HG02759 (cell line): ENCODE results near the gene PLEKHD1.
"Not testable (repeated sequence)": the region's sequence is repeated elsewhere in the genome, so short reads cannot be mapped to it uniquely, and the experiment has no call there.

Experiments
- ATAC-seq: cut with Tn5 transposase; IDR thresholded peaks from one replicate; pipeline ENCODE4 v1.9.1; 2021; ENCODE audit warnings: mild to moderate bottlenecking, moderate library complexity; ENCODE audit not compliant: unreplicated experiment

Gene PLEKHD1

DNA sequence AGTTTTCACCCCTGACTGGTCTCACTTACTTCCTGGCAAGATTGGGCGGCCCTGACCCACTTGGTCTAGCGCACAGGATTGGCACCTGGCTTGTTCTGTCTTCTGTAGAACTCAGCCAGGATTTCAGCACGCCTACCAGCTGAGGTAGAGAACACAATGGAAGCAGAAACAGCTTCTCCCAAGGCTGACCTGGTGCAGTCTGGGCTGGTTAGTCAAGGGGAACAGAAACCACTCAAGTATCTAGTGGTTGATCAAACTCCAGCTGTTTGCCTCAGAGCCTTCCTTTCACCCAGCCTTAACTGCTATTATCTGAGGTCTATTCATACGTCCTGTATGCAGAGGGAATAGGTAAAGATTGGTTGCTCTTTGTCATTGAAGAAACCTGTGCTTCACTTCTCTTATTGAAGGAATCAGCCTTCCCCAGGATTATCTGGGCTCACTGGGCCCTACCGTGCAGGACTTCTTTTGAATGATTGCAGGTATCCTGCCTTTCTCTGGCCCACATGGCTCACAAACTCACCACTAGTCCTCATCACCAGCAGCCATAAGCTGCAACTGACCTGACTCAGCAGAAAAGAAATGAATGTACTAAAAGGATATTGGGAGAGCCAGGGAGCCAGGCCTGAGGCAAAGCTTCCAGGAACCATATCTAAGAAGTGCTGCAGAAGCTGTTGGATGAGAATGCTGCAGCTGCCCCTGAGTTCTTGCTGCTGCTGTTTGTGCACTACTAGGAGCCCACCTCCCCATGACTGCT is 2.5 kb upstream of the PLEKHD1 start:
- peak; percentile 95 for ATAC-seq

- no peak for ATAC-seq
Observed at GRCh38 chr14:69483765-69484443, 624 bp upstream of the PLEKHD1 start.

DNA sequence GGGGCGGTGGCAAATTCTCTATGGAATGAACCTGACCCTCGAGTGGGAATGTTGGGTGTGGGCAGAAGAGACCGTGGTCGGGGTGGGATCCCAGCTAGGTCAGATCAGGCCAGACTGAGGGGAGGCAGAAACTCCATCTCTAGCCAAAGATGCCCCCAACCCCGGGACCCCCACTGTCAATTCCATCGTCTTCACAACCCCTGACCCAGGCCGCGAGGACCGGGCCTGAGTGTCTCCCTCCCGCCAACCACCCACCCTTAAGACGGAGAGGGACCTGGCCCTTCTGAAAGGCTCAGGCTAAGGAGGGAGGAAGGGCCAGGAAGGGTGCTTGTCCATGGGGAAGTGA is 760 bp downstream of the PLEKHD1 start:
- ATAC-seq = no peak

DNA sequence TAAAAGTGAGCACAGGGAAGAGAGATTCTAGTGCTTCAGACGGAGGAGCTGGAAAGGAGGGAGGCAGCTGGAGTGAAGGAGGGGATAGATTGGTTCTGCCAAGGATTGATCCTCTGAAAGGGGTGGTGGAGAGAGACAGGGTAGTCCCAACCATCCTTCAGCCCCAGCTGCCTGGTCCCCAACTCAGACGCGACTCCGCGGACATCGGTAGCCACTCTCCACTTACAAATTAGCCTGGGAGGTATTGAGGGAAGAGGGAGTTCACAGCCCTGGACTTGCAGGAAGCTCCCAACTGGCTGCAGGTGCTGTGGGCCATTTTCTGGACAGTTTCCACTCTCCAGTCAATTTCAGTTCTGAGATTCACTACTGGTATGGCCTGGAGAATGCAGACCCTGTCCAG is 1.2 kb downstream of the PLEKHD1 start:
- no peak for ATAC-seq

DNA sequence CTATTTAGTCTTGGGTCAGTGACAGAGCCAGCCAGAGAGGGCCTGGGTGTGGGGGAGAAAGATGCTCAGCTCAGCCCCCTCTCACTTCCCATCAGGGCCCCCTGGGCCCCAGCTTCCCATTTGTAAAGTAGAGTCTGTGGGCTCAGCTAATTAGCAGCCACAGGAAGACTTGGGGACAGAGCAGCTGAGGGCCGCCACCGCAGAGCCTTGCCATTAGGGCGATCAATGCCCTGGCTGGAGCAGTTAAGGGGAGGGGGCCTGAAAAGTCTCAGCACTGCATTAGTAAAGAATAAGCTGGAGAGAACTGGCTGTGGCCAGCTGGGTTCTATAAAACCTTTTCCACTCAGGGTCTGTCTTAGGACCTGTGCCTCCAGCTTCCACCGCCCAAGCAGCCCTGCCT is 2.7 kb downstream of the PLEKHD1 start:
- ATAC-seq = no peak

DNA sequence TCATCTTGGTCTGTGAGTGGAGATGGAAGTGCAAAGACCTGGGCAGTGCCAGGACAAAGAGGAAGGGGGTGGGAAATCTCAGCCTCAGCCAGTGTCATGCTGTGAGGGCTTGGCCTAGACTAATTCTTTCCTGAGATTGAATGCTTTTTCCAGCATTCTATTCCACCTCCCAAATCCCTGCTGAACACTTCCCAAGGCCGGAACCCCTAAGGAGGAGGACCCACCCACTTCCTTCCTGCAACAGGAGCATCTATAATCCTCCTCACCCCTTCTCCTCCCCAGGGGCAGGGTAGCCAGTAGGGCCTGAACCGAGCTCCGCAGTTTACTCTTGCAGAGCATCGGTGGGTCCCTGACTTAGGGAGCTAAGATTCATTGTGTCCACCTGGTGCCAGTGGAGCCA is 3.2 kb downstream of the PLEKHD1 start:
- ATAC-seq = no peak

DNA sequence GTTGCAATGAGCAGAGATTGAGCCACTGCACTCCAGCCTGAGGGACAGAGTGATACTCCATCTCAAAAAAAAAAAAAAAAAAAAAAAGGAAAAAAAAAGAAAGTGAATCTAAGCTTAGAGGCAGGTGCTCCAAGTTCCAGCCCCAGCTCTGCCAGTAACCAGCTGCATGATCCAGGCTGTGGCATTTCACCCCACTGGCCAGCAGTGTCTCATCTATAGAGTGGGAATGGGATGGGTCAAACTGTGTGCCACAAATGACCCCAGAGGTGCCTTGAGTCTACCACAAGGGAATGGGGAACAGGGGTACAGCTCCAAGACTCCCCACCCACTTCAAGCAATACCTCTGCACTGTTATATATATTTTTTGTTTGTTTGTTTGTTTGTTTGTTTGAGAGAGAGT is 5.0 kb downstream of the PLEKHD1 start:
- ATAC-seq = no peak

- no peak for ATAC-seq
Observed at GRCh38 chr14:69490219-69490918, 5.8 kb downstream of the PLEKHD1 start.

DNA sequence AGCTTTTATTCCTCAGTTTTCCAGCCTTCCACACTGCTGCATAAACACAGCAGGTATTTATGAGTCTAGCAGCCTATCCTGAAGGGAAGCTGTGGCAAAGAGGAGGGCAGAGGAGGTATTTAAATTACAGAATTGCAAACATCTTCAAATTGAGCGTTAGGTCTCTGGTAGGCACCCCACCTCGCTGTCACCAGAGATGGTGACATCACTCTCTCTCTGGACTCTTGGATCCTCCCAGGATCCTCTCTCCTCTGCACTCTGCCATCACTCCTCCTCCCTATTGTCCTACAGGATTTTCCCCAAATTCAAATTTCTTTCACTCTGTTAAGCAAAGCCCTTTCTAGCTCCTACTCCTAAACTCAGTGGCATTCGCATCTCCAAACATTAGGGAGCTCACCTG is 6.7 kb downstream of the PLEKHD1 start:
- ATAC-seq = no peak

- no peak for ATAC-seq
Observed at GRCh38 chr14:69493038-69493437, 8.5 kb downstream of the PLEKHD1 start.

GRCh38 chr14:69493791-69494190 is 9.3 kb downstream of the PLEKHD1 start:
- no peak for ATAC-seq

DNA sequence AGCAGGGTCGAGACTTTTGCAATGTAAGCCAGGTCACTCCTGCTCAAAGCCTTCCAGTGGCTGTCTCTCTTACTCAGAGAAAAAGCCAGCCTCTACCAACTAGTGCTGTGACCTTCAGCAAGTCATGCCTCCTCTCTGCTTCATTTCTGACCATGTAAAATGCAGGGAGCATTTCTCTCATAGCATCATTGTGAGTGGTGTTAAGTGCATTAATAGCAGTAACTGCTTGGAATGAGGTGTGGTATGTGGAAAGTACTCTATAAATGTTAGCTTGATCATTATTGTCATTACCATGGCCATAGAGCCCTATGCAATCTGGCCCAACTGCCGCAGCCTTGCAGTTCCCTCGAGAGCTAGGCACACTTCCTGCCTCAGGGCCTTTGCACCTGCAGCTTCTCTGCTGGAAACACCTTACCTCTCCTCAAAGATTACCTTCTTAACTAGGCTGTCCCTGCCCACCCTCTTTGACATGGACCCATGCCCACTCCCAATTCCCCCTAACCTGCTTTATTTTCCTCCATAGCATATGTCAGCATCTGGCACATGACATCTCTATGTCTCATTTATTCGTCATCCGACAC is 10.9 kb downstream of the PLEKHD1 start:
- ATAC-seq = no peak

DNA sequence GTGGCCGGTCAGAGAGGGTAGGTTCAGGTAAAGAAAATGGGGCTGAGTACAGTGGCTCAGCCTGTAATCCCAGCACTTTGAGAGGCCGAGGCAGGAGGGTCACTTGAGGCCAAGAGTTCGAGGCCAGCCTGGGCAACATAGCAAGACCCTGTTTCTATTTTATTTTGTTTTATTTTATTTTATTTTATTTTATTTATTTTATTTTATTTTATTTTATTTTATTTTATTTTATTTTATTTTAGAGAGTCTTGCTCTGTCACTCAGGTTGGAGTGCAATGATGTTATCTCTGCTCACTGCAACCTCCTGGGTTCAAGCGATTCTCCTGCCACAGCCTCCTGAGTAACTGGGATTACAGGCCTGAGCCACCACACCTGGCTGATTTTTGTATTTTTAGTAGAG is 13.3 kb downstream of the PLEKHD1 start:
- ATAC-seq = not testable (repeated sequence)

DNA sequence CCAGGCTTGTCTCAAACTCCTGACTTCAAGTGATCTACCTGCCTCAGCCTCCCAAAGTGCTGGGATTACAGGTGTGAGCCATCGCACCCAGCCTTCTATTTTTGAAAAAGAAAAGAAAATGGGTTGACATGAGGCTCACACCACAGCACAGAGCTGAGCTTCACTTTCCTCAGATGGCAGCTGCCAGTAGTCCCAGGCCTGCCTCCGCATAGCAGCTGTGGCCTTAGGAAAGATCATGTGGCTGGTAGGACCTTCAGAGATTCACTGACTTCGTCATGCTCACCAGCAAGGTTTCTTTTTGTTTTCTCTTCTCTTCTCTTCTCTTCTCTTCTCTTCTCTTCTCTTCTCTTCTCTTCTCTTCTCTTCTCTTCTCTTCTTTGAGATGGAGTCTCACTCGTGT is 13.8 kb downstream of the PLEKHD1 start:
- ATAC-seq = not testable (repeated sequence)

- no peak for ATAC-seq
Observed at GRCh38 chr14:69499436-69499835, 14.9 kb downstream of the PLEKHD1 start.

- ATAC-seq = no peak
Observed at GRCh38 chr14:69500096-69500495, 15.6 kb downstream of the PLEKHD1 start.

DNA sequence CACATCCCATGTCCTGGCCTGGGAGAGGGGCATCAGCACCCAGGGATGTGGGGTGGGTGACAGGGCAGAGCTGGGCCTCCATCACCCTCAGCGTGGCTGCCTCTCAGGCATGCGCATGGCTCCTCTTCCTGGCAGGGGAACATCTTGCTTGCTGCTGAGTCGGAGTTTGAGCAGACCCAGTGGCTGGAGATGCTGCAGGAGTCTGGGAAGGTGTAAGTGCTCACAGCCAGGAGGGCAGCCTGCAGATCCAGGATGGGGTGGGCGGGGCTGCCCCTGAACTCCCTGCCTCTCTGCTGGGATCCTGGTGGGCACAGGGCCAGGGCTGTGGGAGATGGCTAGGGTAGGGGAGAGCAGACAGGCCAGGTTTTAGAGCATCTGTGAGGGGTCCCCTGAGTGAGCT is 16.2 kb downstream of the PLEKHD1 start:
- ATAC-seq = no peak

DNA sequence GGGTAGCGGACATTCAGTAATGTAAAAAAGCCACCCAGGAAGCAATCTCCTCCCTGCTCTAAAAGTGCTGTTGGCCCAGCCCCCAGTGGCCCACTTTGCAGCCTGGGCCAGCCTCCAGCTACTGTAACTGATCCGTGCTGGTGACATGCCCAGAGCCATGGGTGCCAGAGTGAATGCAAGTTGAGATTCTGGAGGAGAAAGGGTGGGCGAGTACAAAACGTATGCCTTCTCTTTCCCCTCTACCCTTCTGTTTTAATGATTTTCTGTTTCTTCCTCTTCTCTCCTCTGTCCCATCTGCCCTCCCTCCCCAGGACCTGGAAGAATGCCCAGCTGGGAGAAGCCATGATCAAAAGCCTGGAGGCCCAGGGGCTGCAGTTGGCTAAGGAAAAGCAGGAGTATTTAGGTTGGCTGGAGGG is 16.9 kb downstream of the PLEKHD1 start:
- ATAC-seq = no peak

DNA sequence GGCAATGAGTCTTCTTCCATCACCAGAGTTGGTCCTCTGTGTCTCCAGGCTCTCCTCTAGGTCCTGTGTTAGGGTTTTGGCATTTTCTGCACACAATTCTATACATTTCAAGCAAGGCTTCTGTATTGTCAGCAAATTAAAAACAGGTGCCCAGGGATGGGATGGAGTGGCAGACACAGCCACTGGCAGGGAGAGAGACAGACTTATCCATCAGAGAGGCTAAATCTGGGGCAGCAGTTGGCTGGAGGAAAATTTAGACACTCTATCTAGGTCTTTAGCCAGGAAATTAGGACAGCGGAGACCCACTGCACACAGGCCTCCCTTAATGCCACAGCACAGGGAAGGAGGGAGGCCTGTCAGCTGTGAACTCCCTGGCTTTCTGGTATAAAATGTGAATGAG is 20.2 kb downstream of the PLEKHD1 start:
- no peak for ATAC-seq

GRCh38 chr14:69505338-69506240 is 21.1 kb downstream of the PLEKHD1 start:
- ATAC-seq = no peak

GRCh38 chr14:69506241-69506595 is 21.7 kb downstream of the PLEKHD1 start:
- ATAC-seq = no peak
